ENCODE measurements around the gene ARHGAP32.

The ARHGAP32 gene

GRCh38 chr11:129211397-129211796, 19.3 kb upstream of the ARHGAP32 start:
- Histone ChIP-seq H3K79me2 (ENCODE audit: control insufficient read depth, insufficient read depth, low read length, poor library complexity) (peaks cover 3% of the 10 kb centered on the region), H3K18ac (ENCODE audit: low read length) (no peak overlapping the region), H3K27me3 (ENCODE audit: insufficient read depth, low read length) (no peaks in the 10 kb centered on the region), H3K27ac (ENCODE audit: low read depth, low read length) (no peak overlapping the region), H2AK5ac (ENCODE audit: low read length) (no peak overlapping the region), H2AFZ (ENCODE audit: insufficient read depth, low read length, poor library complexity) (no peak overlapping the region), H4K91ac (ENCODE audit: low read depth, low read length) (no peak overlapping the region), H2BK12ac (ENCODE audit: low read length) (no peak overlapping the region), H3K14ac (ENCODE audit: low read length) (no peak overlapping the region), H3K4ac (ENCODE audit: low read depth, low read length) (no peak overlapping the region), H4K12ac (ENCODE audit: low read depth, low read length) (no peak overlapping the region), H4K8ac (ENCODE audit: low read depth, low read length) (no peak overlapping the region), H3K36me3 (ENCODE audit: control insufficient read depth in 1 of 2, insufficient read depth in 2 of 2, low read length in 2 of 2) (no peaks in the 10 kb centered on the region), H3K9me3 (ENCODE audit: insufficient read depth, low read depth, low read length) (no peaks in the 10 kb centered on the region), H3K23ac (ENCODE audit: low read length) (no peak overlapping the region), H3K79me1 (ENCODE audit: low read length) (peaks cover 13% of the 10 kb centered on the region), H2BK5ac (ENCODE audit: low read depth, low read length, poor library complexity) (no peak overlapping the region), H3K4me1 (ENCODE audit: control insufficient read depth in 1 of 2, insufficient read depth in 2 of 2, low read length in 2 of 2) (peaks cover 8 to 9% of the 10 kb centered on the region in 2 experiments), H3K4me3 (ENCODE audit: low read depth, low read length) (no peak overlapping the region), H3K4me2 (ENCODE audit: low read length) (no peak overlapping the region), H2BK120ac (ENCODE audit: insufficient read depth, low read length, poor library complexity) (no peak overlapping the region), H3K9ac (ENCODE audit: low read length) (no peak overlapping the region)
- no CpG with 5 or more reads among the region's 2 CpGs for WGBS (ENCODE audit: extremely low coverage, insufficient coverage, insufficient read length)
- DNase-seq: no peak

- H3K79me2 ChIP-seq (ENCODE audit: control insufficient read depth, insufficient read depth, low read length, poor library complexity): peaks cover 2% of the 10 kb centered on the region
- H3K9me3 ChIP-seq (ENCODE audit: insufficient read depth, low read depth, low read length): no peaks in the 10 kb centered on the region
- no peak overlapping the region for H4K12ac ChIP-seq (ENCODE audit: low read depth, low read length)
- H4K91ac ChIP-seq (ENCODE audit: low read depth, low read length): no peak overlapping the region
- WGBS (ENCODE audit: extremely low coverage, insufficient coverage, insufficient read length): no CpG with 5 or more reads among the region's 5 CpGs
- H3K18ac ChIP-seq (ENCODE audit: low read length): no peak overlapping the region
- H3K9ac ChIP-seq (ENCODE audit: low read length): no peak overlapping the region
- no peak overlapping the region for H3K4me3 ChIP-seq (ENCODE audit: low read depth, low read length)
- H3K27me3 ChIP-seq (ENCODE audit: insufficient read depth, low read length): no peaks in the 10 kb centered on the region
- no peaks in the 10 kb centered on the region for H3K36me3 ChIP-seq (ENCODE audit: control insufficient read depth in 1 of 2, insufficient read depth in 2 of 2, low read length in 2 of 2)
- H2AFZ ChIP-seq (ENCODE audit: insufficient read depth, low read length, poor library complexity): no peak overlapping the region
- peaks cover 8 to 9% of the 10 kb centered on the region in 2 experiments for H3K4me1 ChIP-seq (ENCODE audit: control insufficient read depth in 1 of 2, insufficient read depth in 2 of 2, low read length in 2 of 2)
- no peak overlapping the region for H2BK5ac ChIP-seq (ENCODE audit: low read depth, low read length, poor library complexity)
- no peak overlapping the region for H2AK5ac ChIP-seq (ENCODE audit: low read length)
- no peak overlapping the region for H3K27ac ChIP-seq (ENCODE audit: low read depth, low read length)
- no peak overlapping the region for H3K4me2 ChIP-seq (ENCODE audit: low read length)
- no peak overlapping the region for H2BK12ac ChIP-seq (ENCODE audit: low read length)
- H2BK120ac ChIP-seq (ENCODE audit: insufficient read depth, low read length, poor library complexity): no peak overlapping the region
- no peak overlapping the region for H3K14ac ChIP-seq (ENCODE audit: low read length)
- peak in 1 of 2 donors; percentile 22 for DNase-seq
- H3K79me1 ChIP-seq (ENCODE audit: low read length): peaks cover 11% of the 10 kb centered on the region
- H3K23ac ChIP-seq (ENCODE audit: low read length): no peak overlapping the region
- H4K8ac ChIP-seq (ENCODE audit: low read depth, low read length): no peak overlapping the region
- H3K4ac ChIP-seq (ENCODE audit: low read depth, low read length): no peak overlapping the region
These were observed 18.7 kb upstream of the ARHGAP32 start for GRCh38 chr11:129210831-129211181.

- no peak overlapping the region for H3K4me3 ChIP-seq (ENCODE audit: low read depth, low read length)
- H4K8ac ChIP-seq (ENCODE audit: low read depth, low read length): no peak overlapping the region
- WGBS (ENCODE audit: extremely low coverage, insufficient coverage, insufficient read length): no CpG with 5 or more reads among the region's 7 CpGs
- H2BK120ac ChIP-seq (ENCODE audit: insufficient read depth, low read length, poor library complexity): no peak overlapping the region
- H3K27me3 ChIP-seq (ENCODE audit: insufficient read depth, low read length): no peaks in the 10 kb centered on the region
- H3K4me2 ChIP-seq (ENCODE audit: low read length): no peak overlapping the region
- no peak overlapping the region for H2AK5ac ChIP-seq (ENCODE audit: low read length)
- peaks cover 5% of the 10 kb centered on the region for H3K79me1 ChIP-seq (ENCODE audit: low read length)
- H3K4ac ChIP-seq (ENCODE audit: low read depth, low read length): no peak overlapping the region
- no peak overlapping the region for H2BK12ac ChIP-seq (ENCODE audit: low read length)
- H3K14ac ChIP-seq (ENCODE audit: low read length): no peak overlapping the region
- no peak overlapping the region for H3K23ac ChIP-seq (ENCODE audit: low read length)
- peaks cover 2% of the 10 kb centered on the region for H3K79me2 ChIP-seq (ENCODE audit: control insufficient read depth, insufficient read depth, low read length, poor library complexity)
- H4K91ac ChIP-seq (ENCODE audit: low read depth, low read length): no peak overlapping the region
- no peak overlapping the region for H2AFZ ChIP-seq (ENCODE audit: insufficient read depth, low read length, poor library complexity)
- no peak overlapping the region for H3K27ac ChIP-seq (ENCODE audit: low read depth, low read length)
- no peak for DNase-seq
- no peaks in the 10 kb centered on the region for H3K9me3 ChIP-seq (ENCODE audit: insufficient read depth, low read depth, low read length)
- H3K18ac ChIP-seq (ENCODE audit: low read length): no peak overlapping the region
- peaks cover 6 to 7% of the 10 kb centered on the region in 2 experiments for H3K4me1 ChIP-seq (ENCODE audit: control insufficient read depth in 1 of 2, insufficient read depth in 2 of 2, low read length in 2 of 2)
- H4K12ac ChIP-seq (ENCODE audit: low read depth, low read length): no peak overlapping the region
- no peaks in the 10 kb centered on the region for H3K36me3 ChIP-seq (ENCODE audit: control insufficient read depth in 1 of 2, insufficient read depth in 2 of 2, low read length in 2 of 2)
- H2BK5ac ChIP-seq (ENCODE audit: low read depth, low read length, poor library complexity): no peak overlapping the region
- H3K9ac ChIP-seq (ENCODE audit: low read length): no peak overlapping the region
These were observed 18.0 kb upstream of the ARHGAP32 start for GRCh38 chr11:129209891-129210830.

- Histone ChIP-seq H4K12ac (ENCODE audit: low read depth, low read length) (no peak overlapping the region), H3K36me3 (ENCODE audit: control insufficient read depth in 1 of 2, insufficient read depth in 2 of 2, low read length in 2 of 2) (no peaks in the 10 kb centered on the region)
- DNase-seq: no peak
These were observed 16.7 kb upstream of the ARHGAP32 start for GRCh38 chr11:129208863-129209262.

More at GRCh38 chr11:129208863-129209262, 16.7 kb upstream of the ARHGAP32 start:
- H3K79me1 ChIP-seq (ENCODE audit: low read length): no peaks in the 10 kb centered on the region
- H2BK12ac ChIP-seq (ENCODE audit: low read length): no peak overlapping the region
- no peak overlapping the region for H3K18ac ChIP-seq (ENCODE audit: low read length)
- no peak overlapping the region for H4K8ac ChIP-seq (ENCODE audit: low read depth, low read length)
- no peak overlapping the region for H2BK120ac ChIP-seq (ENCODE audit: insufficient read depth, low read length, poor library complexity)
- H2BK5ac ChIP-seq (ENCODE audit: low read depth, low read length, poor library complexity): no peak overlapping the region
- H3K4me1 ChIP-seq (ENCODE audit: control insufficient read depth in 1 of 2, insufficient read depth in 2 of 2, low read length in 2 of 2): no peaks in the 10 kb centered on the region
- no peak overlapping the region for H2AFZ ChIP-seq (ENCODE audit: insufficient read depth, low read length, poor library complexity)
- H3K27me3 ChIP-seq (ENCODE audit: insufficient read depth, low read length): no peaks in the 10 kb centered on the region
- H3K4ac ChIP-seq (ENCODE audit: low read depth, low read length): no peak overlapping the region
- H3K9me3 ChIP-seq (ENCODE audit: insufficient read depth, low read depth, low read length): no peaks in the 10 kb centered on the region
- H3K23ac ChIP-seq (ENCODE audit: low read length): no peak overlapping the region
- H3K79me2 ChIP-seq (ENCODE audit: control insufficient read depth, insufficient read depth, low read length, poor library complexity): no peaks in the 10 kb centered on the region
- H3K9ac ChIP-seq (ENCODE audit: low read length): no peak overlapping the region
- H3K27ac ChIP-seq (ENCODE audit: low read depth, low read length): no peak overlapping the region
- H3K4me2 ChIP-seq (ENCODE audit: low read length): no peak overlapping the region
- no peak overlapping the region for H3K14ac ChIP-seq (ENCODE audit: low read length)
- no peak overlapping the region for H2AK5ac ChIP-seq (ENCODE audit: low read length)
- no CpG with 5 or more reads among the region's 1 CpG for WGBS (ENCODE audit: extremely low coverage, insufficient coverage, insufficient read length)
- no peak overlapping the region for H3K4me3 ChIP-seq (ENCODE audit: low read depth, low read length)
- H4K91ac ChIP-seq (ENCODE audit: low read depth, low read length): no peak overlapping the region
